Loucy (cell line): ENCODE data around the gene SDHA.

ENCODE experiments used
- EZH2phosphoT487 ChIP-seq: fragments of 200-600 bp; IDR thresholded peaks from 2 replicates; pipeline ENCODE4 v1.6.1; 2018; ENCODE audit warnings: antibody characterized with exemption, mild to moderate bottlenecking, moderate library complexity, borderline replicate concordance
- TF ChIP-seq, protein P1 (sequence below): fragments of 200-600 bp; sonication (generic); conservative IDR thresholded peaks from 2 replicates; pipeline ENCODE4 v1.5.1; 2014; ENCODE audit warnings: mild to moderate bottlenecking, antibody characterized with exemption, low read length

GRCh38 chr5:170971-171800, 46.9 kb upstream of the SDHA start:
- TF ChIP-seq, protein P1, sequence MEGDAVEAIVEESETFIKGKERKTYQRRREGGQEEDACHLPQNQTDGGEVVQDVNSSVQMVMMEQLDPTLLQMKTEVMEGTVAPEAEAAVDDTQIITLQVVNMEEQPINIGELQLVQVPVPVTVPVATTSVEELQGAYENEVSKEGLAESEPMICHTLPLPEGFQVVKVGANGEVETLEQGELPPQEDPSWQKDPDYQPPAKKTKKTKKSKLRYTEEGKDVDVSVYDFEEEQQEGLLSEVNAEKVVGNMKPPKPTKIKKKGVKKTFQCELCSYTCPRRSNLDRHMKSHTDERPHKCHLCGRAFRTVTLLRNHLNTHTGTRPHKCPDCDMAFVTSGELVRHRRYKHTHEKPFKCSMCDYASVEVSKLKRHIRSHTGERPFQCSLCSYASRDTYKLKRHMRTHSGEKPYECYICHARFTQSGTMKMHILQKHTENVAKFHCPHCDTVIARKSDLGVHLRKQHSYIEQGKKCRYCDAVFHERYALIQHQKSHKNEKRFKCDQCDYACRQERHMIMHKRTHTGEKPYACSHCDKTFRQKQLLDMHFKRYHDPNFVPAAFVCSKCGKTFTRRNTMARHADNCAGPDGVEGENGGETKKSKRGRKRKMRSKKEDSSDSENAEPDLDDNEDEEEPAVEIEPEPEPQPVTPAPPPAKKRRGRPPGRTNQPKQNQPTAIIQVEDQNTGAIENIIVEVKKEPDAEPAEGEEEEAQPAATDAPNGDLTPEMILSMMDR: no peak
- TF ChIP-seq EZH2phosphoT487: no peak
